Measurements from ENCODE around the gene ZNF786.
"Not testable (repeated sequence)": the region's sequence is repeated elsewhere in the genome, so short reads cannot be mapped to it uniquely, and the experiment has no call there.

Gene ZNF786

DNA sequence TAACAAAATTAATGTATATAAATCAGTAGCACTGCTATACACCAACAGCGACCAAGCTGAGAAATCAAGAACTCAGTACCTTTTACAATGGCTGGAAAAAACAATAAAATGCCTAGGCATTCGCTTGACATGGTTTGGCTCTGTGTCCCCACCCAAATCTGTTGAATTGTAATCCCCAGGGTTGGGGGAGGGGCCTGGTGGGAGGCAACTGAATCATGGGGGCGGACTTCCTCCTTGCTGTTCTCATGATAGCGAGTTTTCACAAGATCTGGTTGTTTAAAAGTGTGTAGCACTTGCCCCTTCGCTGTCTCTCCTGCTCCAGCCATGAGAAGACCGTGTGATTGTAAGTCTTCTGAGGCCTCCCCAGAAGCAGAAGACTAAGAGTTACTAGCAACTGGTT is 8.6 kb downstream of the ZNF786 start:
- DNase-seq (ENCODE audit: low read depth) = no peak

DNA sequence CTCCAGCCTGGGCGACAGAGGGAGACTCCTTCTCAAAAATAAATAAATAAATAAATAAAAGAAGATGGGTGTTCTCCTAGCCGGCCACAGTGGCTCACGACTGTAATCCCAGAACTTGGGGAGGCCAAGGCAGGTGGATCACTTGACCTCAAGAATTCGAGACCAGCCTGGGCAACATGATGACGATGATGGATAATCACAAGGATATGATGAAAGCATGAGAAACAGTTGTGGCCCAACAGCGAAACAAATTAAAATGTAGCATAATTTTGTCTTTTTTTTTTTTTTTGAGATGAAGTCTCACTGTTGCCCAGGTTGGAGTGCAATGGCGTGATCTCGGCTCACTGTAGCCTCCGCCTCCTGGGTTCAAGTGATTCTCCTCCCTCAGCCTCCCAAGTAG is 12.9 kb downstream of the ZNF786 start:
- DNase-seq (ENCODE audit: low read depth) = no peak

DNA sequence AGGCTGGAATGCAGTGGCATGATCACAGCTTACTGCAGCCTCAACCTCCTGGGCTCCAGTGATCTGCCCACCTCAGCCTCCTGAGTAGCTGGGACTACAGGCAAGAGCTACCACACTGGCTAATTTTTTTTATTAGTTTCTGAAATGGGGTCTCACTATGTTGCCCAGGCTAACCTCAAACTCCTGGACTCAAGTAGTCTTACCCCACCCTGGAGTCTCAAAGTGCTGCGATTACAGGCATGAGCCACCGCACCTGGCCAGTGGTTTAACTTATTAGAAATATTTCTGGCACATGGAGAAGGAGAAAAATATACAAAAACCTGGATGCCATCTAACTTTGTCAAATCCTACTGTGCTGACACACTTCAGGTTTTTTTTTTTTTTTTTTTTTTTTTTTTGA is 15.2 kb downstream of the ZNF786 start:
- no peak for DNase-seq (ENCODE audit: low read depth)

DNA sequence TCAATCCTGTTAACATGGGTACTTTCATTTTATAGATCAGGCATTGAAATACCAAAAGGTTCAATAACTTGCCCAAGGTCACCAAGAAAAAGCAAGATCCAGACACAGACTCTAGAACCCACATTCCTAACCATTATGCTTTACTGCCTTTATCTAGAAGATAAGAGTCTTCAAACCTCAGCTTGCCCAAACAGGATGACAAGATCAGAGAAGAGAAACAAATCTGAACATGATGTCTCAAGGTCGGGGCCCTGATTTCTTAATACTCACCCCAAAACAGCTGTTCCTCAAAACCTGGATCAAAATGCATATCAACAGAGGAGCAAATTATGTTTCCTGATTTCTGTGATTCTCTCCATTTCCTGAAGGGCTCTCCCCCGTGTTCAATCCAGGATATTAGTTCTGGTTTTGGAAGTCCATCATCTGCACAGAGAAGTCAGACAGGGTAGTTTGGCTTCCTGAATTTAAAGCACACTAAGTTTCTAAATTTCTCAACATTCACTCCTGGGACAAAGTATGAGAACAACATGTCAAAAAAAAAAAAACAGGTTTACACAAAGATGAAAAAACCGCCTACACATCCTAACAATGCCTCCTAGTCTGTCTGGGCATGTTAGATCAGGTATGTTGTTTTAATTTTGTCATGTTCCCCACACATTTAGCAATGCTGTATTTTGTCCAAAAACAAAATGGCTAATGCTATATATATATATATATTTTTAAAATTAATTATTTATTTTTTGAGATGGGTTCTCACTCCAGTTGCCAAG is 16.2 kb downstream of the ZNF786 start:
- DNase-seq (ENCODE audit: low read depth) = no peak

DNA sequence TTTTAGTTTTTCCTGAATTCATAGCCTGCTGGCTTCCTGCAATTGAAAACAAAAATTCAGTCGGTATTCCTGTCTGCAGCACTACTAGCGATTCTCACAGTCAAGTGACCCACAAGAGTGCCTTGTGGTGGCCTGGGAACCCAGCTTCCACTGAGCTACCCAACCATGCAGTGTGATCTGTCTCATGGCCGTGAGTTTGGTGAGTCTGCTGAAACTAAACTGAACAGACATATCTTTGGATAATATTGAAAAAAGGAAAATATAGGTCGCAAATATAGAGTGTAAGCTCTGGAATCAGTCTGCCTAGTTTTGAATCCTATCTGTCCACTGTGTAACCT is 18.1 kb downstream of the ZNF786 start:
- DNase-seq (ENCODE audit: low read depth) = no peak

DNA sequence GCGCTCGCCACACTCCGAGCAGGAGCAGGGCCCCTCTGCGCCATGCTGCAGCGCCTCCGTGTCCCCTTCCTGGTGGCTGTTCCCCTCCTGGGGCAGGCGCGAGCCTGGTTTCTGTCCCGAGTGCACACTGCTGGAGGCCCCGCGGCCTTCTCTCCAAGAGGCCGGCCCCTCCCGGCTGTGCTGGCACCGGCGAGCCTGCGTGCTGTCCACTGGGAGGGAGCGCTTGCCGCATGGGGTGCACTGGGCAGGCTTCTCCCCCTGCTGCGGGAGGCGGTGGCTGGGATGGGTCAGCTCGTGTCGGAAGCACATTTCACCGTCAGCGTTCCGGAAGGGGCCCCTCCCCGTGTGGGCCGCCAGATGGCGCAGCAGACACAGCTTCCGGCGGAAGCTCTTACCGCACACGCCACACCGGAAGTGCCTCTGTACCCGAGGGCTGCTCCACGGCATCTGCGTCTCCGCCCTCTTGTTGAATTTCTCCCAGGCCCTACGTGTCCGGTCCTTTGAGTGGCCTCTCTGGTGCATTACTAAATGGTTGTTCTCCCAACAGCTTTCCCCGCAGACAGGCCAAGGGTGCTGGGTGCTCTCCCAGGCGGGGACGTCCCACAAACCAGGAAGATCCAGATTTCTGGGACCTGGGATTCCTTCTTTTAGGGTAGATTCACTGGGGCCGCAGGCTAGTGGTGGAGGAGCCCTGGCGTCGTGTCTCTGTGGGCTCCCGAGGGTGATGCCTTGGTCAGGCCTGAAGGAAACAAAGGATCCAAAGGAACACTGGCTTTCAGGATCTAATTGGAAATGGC is 18.7 kb downstream of the ZNF786 start:
- DNase-seq (ENCODE audit: low read depth) = no peak

DNA sequence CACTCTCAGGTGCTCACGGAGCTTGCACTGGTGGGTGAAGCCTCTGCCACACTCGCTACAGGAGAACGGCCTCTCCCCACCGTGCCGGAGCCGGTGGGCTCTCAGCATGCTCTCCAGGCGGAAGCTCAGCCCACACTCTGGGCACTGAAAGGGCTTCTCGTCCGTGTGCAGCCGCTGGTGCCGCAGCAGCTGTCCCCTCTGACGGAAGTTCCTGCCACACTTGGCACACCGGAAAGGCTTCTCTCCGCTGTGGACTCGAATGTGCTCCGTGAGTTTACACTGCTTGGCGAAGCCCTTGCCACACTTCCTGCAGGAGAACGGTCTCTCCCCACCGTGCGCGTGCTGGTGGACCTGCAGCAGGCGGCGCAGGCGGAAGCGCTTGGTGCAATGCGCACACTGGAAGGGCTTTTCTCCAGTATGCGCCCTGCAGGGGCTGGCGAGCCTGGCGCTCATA is 19.3 kb downstream of the ZNF786 start:
- no peak for DNase-seq (ENCODE audit: low read depth)

DNA sequence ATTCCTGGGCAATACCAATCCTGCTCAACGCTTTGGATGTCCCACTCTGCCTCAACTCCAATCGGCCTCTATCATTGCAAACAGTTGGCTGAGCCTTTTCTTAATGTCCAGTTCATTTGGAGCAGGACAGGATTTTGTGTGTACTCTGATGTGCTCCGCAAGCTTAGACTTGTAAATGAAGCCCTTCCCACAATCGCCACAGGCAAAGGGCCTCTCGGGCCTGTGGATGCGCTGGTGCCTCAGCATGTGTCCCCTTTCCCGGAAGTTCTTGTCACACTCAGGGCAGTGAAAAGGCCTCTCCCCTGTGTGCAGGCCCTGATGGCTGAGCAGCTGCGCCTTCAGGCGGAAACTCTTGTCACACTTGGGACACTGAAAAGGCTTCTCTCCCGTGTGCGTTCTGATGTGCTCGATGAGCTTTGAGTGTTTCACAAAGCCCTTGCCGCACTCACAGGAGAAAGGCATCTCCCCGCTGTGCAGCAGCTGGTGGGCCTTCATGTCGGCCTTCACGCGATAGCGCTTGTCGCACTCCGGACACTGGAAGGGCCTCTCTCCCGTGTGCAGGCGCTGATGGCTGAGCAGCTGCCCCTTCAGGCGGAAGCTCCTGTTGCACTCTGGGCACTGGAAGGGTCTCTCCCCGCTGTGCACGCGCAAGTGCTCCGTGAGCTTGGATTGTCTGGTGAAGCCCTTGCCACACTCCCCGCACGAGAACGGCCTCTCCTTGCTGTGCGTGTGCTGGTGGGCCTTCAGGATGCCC is 20.0 kb downstream of the ZNF786 start:
- no peak for DNase-seq (ENCODE audit: low read depth)

DNA sequence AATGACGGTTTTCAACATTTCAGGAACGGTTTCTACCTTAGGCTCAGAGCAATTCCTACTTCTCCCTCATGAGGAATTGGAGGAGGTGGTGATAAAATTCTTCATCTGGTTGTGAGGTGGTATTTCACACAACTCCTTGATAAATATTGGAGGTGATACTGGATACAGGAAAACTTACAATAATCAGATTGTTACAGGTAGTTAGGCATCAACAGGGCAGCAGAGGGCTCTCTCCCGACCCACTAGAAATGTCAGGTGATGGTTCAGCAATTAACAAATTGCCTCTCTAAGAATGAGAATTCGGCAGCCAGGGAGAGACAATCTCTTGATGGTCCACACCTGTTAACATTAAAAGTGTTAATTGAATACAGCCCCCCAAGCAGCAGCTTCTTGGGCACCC is 22.6 kb downstream of the ZNF786 start:
- no peak for DNase-seq (ENCODE audit: low read depth)

DNA sequence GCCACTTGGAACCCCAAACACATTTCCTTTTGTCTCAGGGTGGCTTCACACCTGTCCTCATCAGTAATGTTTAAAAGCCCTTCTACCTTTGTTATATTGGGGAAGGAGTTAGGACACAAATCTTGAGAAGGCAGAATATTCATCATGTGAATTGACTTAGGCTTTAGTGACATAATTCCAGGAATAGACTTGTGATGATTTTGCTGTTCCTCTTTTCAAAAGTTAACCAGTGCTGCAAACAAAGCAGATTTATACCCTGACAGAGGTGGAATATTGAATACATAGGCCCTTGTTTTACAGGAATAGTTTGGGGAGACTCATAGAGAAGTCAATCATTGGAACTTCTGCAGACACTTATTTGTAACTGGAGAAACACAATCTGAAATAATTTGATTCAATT is 27.0 kb downstream of the ZNF786 start:
- no peak for DNase-seq (ENCODE audit: low read depth)

DNA sequence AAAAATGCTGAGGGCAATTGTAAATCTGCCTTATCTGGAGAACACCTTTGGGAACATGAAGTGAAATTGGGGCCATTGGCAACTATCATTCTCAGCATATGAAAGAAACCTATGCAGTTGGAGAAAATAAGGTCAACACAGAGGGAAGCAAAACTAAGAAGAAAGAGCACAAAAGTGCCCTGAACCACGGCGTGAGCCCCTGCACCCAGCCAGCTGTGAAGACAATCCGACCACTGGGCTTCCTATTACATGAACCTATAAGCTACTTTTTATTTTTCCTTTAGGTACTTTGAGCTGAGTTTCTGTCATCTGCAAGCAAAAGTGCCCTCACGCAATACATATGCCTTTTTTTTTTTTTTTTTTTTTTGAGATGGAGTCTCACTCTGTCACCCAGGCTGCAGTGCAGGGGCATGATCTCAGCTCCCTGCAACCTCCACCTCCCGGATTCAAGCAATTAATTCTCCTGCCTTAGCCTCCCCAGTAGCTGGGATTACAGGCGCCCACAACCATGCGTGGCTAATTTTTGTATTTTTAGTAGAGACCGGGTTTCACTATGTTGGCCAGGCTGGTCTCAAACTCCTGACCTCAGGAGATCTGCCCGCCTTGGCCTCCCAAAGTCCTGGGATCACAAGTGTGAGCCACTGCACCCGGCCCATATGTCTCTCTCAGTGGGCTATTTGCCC is 28.2 kb downstream of the ZNF786 start:
- not testable (repeated sequence) for DNase-seq (ENCODE audit: low read depth)

DNA sequence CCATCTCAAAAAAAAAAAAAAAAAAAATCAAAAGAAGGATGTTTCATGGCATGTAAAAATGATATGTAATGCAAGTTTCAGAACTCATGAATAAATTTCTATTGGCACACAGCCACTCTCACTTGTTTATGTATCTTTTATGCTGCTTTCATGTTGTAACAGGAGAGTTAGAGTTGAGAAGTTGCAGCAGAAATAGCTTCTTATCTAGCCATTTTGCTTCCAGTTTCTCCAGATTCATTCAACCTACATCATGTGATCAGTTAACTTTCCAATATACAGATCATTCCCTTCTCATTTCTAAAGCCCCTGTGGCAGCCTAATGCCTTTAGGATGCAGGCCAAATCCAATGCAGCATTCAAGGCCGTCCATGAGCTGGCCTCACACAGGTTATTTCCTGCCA is 30.4 kb downstream of the ZNF786 start:
- no peak for DNase-seq (ENCODE audit: low read depth)

DNA sequence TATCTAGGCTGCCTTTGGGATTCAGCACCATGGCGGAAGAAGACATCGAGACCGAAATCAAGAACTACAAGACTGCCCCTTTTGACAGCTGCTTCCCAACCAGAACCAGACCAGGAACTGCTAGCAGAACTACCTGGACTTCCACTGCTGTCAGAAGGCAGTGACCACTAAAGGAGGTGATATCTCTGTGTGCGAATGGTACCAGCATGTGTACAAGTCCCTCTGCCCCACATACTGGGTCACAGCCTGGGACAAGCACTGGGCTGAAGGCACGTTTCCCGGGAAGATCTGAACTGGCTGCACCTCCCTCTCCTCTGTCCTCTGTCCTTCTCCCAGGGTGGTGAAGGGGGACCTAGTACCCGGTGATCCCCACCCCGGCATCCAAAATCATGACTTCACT is 36.6 kb downstream of the ZNF786 start:
- DNase-seq (ENCODE audit: low read depth) = no peak

DNA sequence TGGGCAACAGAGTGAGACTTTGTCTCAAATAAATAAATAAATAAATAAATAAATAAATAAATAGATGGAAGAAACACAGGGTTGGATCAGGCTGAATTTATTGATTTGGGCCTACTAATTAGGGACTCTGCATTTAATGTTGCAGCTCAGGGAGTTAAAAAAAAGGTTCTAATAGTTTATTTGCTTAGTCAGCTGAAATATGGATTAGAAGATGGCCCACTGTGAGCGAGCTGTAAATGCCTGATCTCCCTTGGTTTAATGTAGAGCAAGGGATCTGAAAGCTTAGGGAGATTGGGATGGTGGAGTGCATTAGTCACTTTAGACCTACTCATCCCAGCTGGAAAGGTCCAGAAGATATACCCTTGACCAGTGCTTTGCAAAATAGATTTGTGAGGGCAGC is 37.1 kb downstream of the ZNF786 start:
- no peak for DNase-seq (ENCODE audit: low read depth)

DNA sequence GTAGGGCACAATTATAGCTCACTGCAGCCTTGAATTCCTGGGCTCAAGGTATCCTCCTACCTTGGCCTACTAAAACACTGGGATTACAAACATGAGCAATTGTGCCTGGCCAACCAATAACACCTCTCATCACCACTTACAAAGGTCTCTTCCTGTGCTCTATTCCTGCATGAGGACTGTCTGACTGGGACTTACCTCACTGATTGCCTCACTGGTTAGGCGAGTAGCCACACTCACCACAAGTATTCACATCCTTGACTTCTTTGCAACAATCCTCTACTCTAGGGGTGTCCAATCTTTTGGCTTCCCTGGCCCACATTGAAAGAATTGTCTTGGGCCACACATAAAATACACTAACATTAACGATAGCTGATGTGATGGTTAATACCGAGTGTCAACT is 39.6 kb downstream of the ZNF786 start:
- no peak for DNase-seq (ENCODE audit: low read depth)

DNA sequence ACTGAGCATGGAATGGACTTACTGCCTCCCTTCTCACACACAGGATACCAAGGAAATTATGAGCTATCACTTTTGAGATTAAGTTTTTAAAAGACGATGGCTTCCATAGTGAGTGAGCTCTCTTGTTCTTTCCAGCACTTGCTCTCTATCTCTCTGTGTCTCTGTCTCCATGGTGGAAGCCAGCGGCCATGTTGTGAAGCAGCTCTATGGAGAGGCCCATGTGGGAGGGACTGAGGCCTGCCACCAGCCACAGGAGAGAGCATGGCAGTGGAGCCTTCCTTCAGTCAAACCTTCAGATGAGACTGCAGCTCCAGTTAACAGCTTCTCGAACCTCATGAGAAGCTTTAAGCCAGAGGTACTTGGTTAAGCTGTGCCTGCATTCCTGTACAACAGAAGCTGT is 41.7 kb downstream of the ZNF786 start:
- DNase-seq (ENCODE audit: low read depth) = no peak

DNA sequence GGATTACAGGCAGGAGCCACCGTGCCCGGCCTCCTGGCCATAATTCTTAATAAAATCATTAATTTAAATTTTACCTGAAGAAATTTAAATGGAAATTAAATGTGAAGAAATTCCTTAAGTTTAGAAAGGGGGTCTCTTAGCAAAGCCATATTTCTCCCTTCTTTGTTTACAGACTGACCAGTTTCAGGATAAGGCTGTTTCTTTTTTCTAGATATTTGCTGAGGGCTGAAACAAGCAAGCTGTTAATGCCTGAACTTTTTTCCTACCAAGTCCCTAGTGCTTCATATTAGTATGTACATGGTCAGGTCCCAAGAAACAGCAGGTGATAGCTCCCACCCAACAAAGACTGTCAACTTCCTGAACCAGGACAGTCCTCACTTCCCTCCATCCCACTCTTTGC is 44.1 kb downstream of the ZNF786 start:
- no peak for DNase-seq (ENCODE audit: low read depth)

DNA sequence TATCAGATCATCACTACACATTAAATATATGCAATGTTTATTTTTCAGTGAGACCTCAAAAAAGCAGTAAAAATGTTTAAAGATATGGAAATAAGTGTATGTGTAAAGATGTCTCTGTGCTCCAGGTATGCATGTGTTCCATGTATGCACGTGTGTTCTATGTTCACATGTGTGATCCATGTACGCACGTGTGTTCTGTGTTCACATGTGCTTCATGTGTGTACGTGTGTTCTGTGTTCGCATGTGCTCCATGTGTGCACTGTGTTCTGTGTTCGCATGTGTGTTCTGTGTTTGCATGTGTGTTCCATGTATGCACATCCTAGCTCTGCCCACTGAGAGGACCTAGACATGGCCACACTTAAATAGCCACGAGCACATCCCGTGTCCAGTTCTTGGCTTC is 46.6 kb downstream of the ZNF786 start:
- no peak for DNase-seq (ENCODE audit: low read depth)

DNA sequence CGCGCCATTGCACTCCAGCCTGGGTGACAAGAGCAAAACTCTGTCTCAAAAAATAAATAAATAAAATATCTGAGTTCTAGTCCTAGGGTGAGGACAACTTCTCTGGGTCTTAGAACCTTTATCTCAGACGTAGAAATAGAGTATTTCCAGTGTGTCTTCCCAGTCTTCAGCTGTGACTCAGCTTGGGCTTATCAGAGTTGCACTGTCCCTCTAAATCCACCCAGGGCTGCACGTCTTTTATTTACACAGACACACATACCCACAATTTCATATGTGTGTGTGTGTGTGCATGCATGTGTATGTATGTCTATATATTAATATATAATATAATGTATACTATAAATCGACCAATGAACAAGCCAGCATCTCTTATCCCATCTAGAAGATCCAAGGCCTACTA is 49.2 kb downstream of the ZNF786 start:
- no peak for DNase-seq (ENCODE audit: low read depth)

DNA sequence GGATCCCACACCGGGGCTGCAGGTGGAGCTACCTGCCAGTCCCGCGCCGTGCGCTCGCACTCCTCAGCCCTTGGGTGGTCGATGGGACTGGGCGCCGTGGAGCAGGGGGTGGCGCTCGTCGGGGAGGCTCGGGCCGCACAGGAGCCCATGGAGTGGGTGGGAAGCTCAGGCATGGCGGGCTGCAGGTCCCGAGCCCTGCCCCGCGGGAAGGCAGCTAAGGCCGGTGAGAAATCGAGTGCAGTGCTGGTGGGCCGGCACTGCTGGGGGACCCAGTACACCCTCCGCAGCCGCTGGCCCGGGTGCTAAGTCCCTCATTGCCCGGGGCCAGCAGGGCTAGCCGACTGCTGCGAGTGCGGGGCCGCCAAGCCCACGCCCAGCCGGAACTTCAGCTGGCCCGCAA is 51.9 kb downstream of the ZNF786 start:
- not testable (repeated sequence) for DNase-seq (ENCODE audit: low read depth)

DNA sequence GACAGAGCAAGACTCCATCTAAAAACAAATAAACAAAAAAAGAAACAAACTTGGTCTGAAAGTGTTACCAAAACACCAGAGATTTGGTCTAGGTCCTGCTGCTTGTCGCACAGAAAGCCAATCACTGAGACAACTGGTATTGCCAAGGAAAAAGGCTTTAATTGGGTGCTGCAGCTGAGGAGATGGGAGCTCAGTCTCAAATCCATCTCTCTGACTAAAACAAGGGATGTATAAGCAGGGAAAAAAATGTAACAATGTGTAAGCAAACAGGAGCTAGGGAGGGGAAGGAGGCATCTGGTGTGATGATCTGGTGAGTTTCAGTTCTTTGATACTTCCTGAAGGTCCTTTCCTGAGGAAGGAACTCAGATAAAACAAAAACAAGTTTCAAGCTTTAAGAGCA is 53.8 kb downstream of the ZNF786 start:
- no peak for DNase-seq (ENCODE audit: low read depth)

DNA sequence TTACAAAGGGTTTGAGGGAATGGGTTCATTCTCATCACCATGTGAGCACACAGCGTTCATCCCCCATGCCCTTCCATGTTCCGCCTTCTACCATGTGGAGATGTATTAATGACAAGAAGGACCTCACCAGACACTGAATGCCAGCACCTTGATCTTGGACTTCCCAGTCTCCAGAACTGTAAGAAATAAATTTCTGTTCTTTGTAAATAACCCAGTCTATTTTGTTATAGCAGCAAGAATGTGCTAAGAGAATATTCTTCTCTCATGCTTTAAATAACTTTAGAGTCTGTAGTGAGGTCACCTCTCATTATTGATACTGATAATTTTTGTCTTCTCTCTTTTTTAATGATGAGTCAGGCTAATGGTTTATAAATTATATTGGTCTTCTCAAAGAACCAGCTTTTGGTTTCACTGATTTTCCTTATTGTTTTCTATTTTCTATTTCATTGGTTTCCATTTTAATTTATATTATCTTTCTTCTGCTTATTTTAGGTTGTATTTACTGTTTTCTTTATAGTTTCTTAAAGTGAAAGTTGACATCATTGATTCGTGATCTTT is 59.1 kb downstream of the ZNF786 start:
- no peak for DNase-seq (ENCODE audit: low read depth)

Data from HS-5 (cell line).